ENCODE measurements around the gene EFTUD2.
"Not testable (repeated sequence)": the region's sequence is repeated elsewhere in the genome, so short reads cannot be mapped to it uniquely, and the experiment has no call there.

The EFTUD2 gene

GRCh38 chr17:44829523-44830358 is 69.5 kb downstream of the EFTUD2 start, which contains the start of gene GJC1:
Gene GJC1, minus strand, starts transcription at chr17:44830287. Its CDS starts 24,470 bp downstream, at chr17:44805817.
- H3K9me3 ChIP-seq (ENCODE audit: control insufficient read depth, insufficient read depth, low read length) = no peaks in the 10 kb centered on the region
- no peaks in the 10 kb centered on the region for H3K27me3 ChIP-seq (ENCODE audit: control insufficient read depth, insufficient read depth, low read length)
- peak within 1 kb of the TSS; percentile 72 for H3K4me3 ChIP-seq (ENCODE audit: low read depth, low read length)
- H3K4me1 ChIP-seq (ENCODE audit: control insufficient read depth, insufficient read depth, low read length) = peaks cover 8% of the 10 kb centered on the region
- no peaks in the 10 kb centered on the region for H3K36me3 ChIP-seq (ENCODE audit: control insufficient read depth, insufficient read depth, low read length)
- H3K9ac ChIP-seq (ENCODE audit: low read depth, low read length) = peak within 1 kb of the TSS; percentile 80

GRCh38 chr17:44828919-44829522 is 70.2 kb downstream of the EFTUD2 start:
- peak overlapping the region; percentile 60 for H3K4me3 ChIP-seq (ENCODE audit: low read depth, low read length)
- H3K9me3 ChIP-seq (ENCODE audit: control insufficient read depth, insufficient read depth, low read length) = no peaks in the 10 kb centered on the region
- H3K4me1 ChIP-seq (ENCODE audit: control insufficient read depth, insufficient read depth, low read length) = peaks cover 8% of the 10 kb centered on the region
- no peaks in the 10 kb centered on the region for H3K27me3 ChIP-seq (ENCODE audit: control insufficient read depth, insufficient read depth, low read length)
- H3K9ac ChIP-seq (ENCODE audit: low read depth, low read length) = peak overlapping the region; percentile 80
- no peaks in the 10 kb centered on the region for H3K36me3 ChIP-seq (ENCODE audit: control insufficient read depth, insufficient read depth, low read length)

GRCh38 chr17:44827863-44828262 is 71.4 kb downstream of the EFTUD2 start:
- Histone ChIP-seq H3K36me3 (ENCODE audit: control insufficient read depth, insufficient read depth, low read length) (no peaks in the 10 kb centered on the region), H3K4me1 (ENCODE audit: control insufficient read depth, insufficient read depth, low read length) (peaks cover 8% of the 10 kb centered on the region), H3K27me3 (ENCODE audit: control insufficient read depth, insufficient read depth, low read length) (no peaks in the 10 kb centered on the region), H3K4me3 (ENCODE audit: low read depth, low read length) (peak overlapping the region; percentile 60), H3K9me3 (ENCODE audit: control insufficient read depth, insufficient read depth, low read length) (no peaks in the 10 kb centered on the region), H3K9ac (ENCODE audit: low read depth, low read length) (no peak overlapping the region)

- Histone ChIP-seq H3K9me3 (ENCODE audit: control insufficient read depth, insufficient read depth, low read length) (no peaks in the 10 kb centered on the region), H3K36me3 (ENCODE audit: control insufficient read depth, insufficient read depth, low read length) (no peaks in the 10 kb centered on the region), H3K4me3 (ENCODE audit: low read depth, low read length) (no peak overlapping the region), H3K4me1 (ENCODE audit: control insufficient read depth, insufficient read depth, low read length) (peaks cover 8% of the 10 kb centered on the region), H3K9ac (ENCODE audit: low read depth, low read length) (no peak overlapping the region), H3K27me3 (ENCODE audit: control insufficient read depth, insufficient read depth, low read length) (no peaks in the 10 kb centered on the region)
Measured at GRCh38 chr17:44826123-44826790, 73.0 kb downstream of the EFTUD2 start.

GRCh38 chr17:44825236-44825635 is 74.0 kb downstream of the EFTUD2 start:
- H3K9ac ChIP-seq (ENCODE audit: low read depth, low read length); H3K27me3 ChIP-seq (ENCODE audit: control insufficient read depth, insufficient read depth, low read length); H3K4me1 ChIP-seq (ENCODE audit: control insufficient read depth, insufficient read depth, low read length); H3K9me3 ChIP-seq (ENCODE audit: control insufficient read depth, insufficient read depth, low read length); H3K36me3 ChIP-seq (ENCODE audit: control insufficient read depth, insufficient read depth, low read length); H3K4me3 ChIP-seq (ENCODE audit: low read depth, low read length): not testable (repeated sequence)

GRCh38 chr17:44820631-44821212 is 78.5 kb downstream of the EFTUD2 start:
- Histone ChIP-seq H3K4me3 (ENCODE audit: low read depth, low read length) (no peak overlapping the region), H3K4me1 (ENCODE audit: control insufficient read depth, insufficient read depth, low read length) (no peaks in the 10 kb centered on the region), H3K9ac (ENCODE audit: low read depth, low read length) (no peak overlapping the region)

GRCh38 chr17:44818508-44818907 is 80.7 kb downstream of the EFTUD2 start:
- H3K9me3 ChIP-seq (ENCODE audit: control insufficient read depth, insufficient read depth, low read length); H3K36me3 ChIP-seq (ENCODE audit: control insufficient read depth, insufficient read depth, low read length); H3K4me3 ChIP-seq (ENCODE audit: low read depth, low read length); H3K27me3 ChIP-seq (ENCODE audit: control insufficient read depth, insufficient read depth, low read length); H3K4me1 ChIP-seq (ENCODE audit: control insufficient read depth, insufficient read depth, low read length); H3K9ac ChIP-seq (ENCODE audit: low read depth, low read length): not testable (repeated sequence)

More at GRCh38 chr17:44820631-44821212, 78.5 kb downstream of the EFTUD2 start:
- Histone ChIP-seq H3K36me3 (ENCODE audit: control insufficient read depth, insufficient read depth, low read length) (no peaks in the 10 kb centered on the region), H3K27me3 (ENCODE audit: control insufficient read depth, insufficient read depth, low read length) (no peaks in the 10 kb centered on the region), H3K9me3 (ENCODE audit: control insufficient read depth, insufficient read depth, low read length) (no peaks in the 10 kb centered on the region)

GRCh38 chr17:44812263-44812662 is 87.0 kb downstream of the EFTUD2 start:
- Histone ChIP-seq H3K27me3 (ENCODE audit: control insufficient read depth, insufficient read depth, low read length) (no peaks in the 10 kb centered on the region), H3K9me3 (ENCODE audit: control insufficient read depth, insufficient read depth, low read length) (no peaks in the 10 kb centered on the region), H3K4me3 (ENCODE audit: low read depth, low read length) (no peak overlapping the region), H3K4me1 (ENCODE audit: control insufficient read depth, insufficient read depth, low read length) (no peaks in the 10 kb centered on the region), H3K36me3 (ENCODE audit: control insufficient read depth, insufficient read depth, low read length) (peaks cover 4% of the 10 kb centered on the region), H3K9ac (ENCODE audit: low read depth, low read length) (no peak overlapping the region)

GRCh38 chr17:44808656-44809388 is 90.4 kb downstream of the EFTUD2 start:
- not testable (repeated sequence) for H3K9ac ChIP-seq (ENCODE audit: low read depth, low read length); H3K27me3 ChIP-seq (ENCODE audit: control insufficient read depth, insufficient read depth, low read length); H3K9me3 ChIP-seq (ENCODE audit: control insufficient read depth, insufficient read depth, low read length); H3K4me1 ChIP-seq (ENCODE audit: control insufficient read depth, insufficient read depth, low read length); H3K4me3 ChIP-seq (ENCODE audit: low read depth, low read length)
- H3K36me3 ChIP-seq (ENCODE audit: control insufficient read depth, insufficient read depth, low read length) = peaks cover 18% of the 10 kb centered on the region

- H3K36me3 ChIP-seq (ENCODE audit: control insufficient read depth, insufficient read depth, low read length) = peaks cover 18% of the 10 kb centered on the region
- no peaks in the 10 kb centered on the region for H3K4me1 ChIP-seq (ENCODE audit: control insufficient read depth, insufficient read depth, low read length)
- H3K9me3 ChIP-seq (ENCODE audit: control insufficient read depth, insufficient read depth, low read length) = no peaks in the 10 kb centered on the region
- H3K27me3 ChIP-seq (ENCODE audit: control insufficient read depth, insufficient read depth, low read length) = no peaks in the 10 kb centered on the region
- no peak overlapping the region for H3K9ac ChIP-seq (ENCODE audit: low read depth, low read length)
- no peak overlapping the region for H3K4me3 ChIP-seq (ENCODE audit: low read depth, low read length)
Measured at GRCh38 chr17:44808156-44808555, 91.1 kb downstream of the EFTUD2 start.

GRCh38 chr17:44807817-44808155 is 91.5 kb downstream of the EFTUD2 start:
- Histone ChIP-seq H3K36me3 (ENCODE audit: control insufficient read depth, insufficient read depth, low read length) (peaks cover 18% of the 10 kb centered on the region), H3K27me3 (ENCODE audit: control insufficient read depth, insufficient read depth, low read length) (no peaks in the 10 kb centered on the region), H3K4me3 (ENCODE audit: low read depth, low read length) (no peak overlapping the region), H3K4me1 (ENCODE audit: control insufficient read depth, insufficient read depth, low read length) (no peaks in the 10 kb centered on the region), H3K9me3 (ENCODE audit: control insufficient read depth, insufficient read depth, low read length) (no peaks in the 10 kb centered on the region), H3K9ac (ENCODE audit: low read depth, low read length) (no peak overlapping the region)
